Neural crest cell (in vitro differentiated cells): ENCODE results near the gene SCD5. TPM values are rescaled to one million over a fixed set of nuclear protein-coding genes. Genes with fewer than 3 reads are reported as not detected.

ENCODE experiments used
- DNase-seq: peaks from one replicate; pipeline ENCODE4 v3.0.0; 2021; ENCODE audit warnings: low read depth, mixed read lengths, low spot score
- H3K27ac Mint-ChIP-seq: one replicate; pipeline ENCODE4 v1.8.0; 2021; ENCODE audit warnings: mild to moderate bottlenecking, mixed read lengths; ENCODE audit not compliant: unreplicated experiment
- H3K27me3 Mint-ChIP-seq: 2 replicates; pipeline ENCODE4 v1.8.0; 2021; ENCODE audit warnings: low read depth, mild to moderate bottlenecking, mixed read lengths
- H3K36me3 Mint-ChIP-seq: 2 replicates; pipeline ENCODE4 v1.8.0; 2021; ENCODE audit warnings: low read depth, mild to moderate bottlenecking, mixed read lengths
- H3K4me1 Mint-ChIP-seq: 2 replicates; pipeline ENCODE4 v1.8.0; 2021; ENCODE audit warnings: mixed read lengths
- H3K4me3 Mint-ChIP-seq: one replicate; pipeline ENCODE4 v1.8.0; 2021; ENCODE audit warnings: mild to moderate bottlenecking, mixed read lengths
- H3K9me3 Mint-ChIP-seq: 2 replicates; pipeline ENCODE4 v1.8.0; 2021; ENCODE audit warnings: mixed read lengths
- total RNA-seq: library from RNA; stranded (reverse); gene quantifications from 2 replicates; pipeline ENCODE4 v1.2.1, GENCODE V29; 2021
- TF ChIP-seq, protein P1 (sequence below): fragments of 200-600 bp; sonication (generic); conservative IDR thresholded peaks from 2 replicates; pipeline ENCODE4 v1.5.0; 2021; ENCODE audit warnings: antibody characterized with exemption, mild to moderate bottlenecking

The SCD5 gene
- total RNA-seq, 1 donor from 2014 or later, result 40.7 TPM

DNA sequence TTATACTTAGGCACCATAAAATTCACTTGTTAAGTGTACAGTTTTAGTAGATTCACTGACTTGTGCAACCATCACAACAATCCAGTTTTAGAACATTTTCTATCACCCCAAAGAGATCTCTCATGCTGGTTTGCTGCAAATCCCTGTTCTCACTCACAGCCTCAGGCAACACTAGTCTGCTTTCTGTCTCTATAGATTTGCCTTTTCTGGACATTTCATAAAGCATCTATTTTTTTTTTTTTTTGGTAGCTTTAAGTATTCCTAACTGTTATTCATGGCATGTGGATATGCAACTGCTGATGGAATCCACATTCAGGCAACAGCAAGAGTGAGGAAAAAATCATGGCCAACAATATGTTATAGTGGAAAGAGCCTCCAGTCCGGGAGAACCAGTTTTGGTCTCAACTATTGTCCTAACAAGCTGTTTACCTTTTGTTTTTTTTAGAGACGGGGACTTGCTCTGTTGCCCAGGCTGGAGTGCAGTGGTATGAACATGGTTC lies 209.8 kb downstream of the SCD5 start:
- Mint-ChIP-seq H3K27me3 (no peaks in the 10 kb centered on the region), H3K4me3 (no peak overlapping the region), H3K9me3 (no peaks in the 10 kb centered on the region), H3K4me1 (peaks cover 25% of the 10 kb centered on the region), H3K27ac (no peak overlapping the region), H3K36me3 (no peaks in the 10 kb centered on the region)
- DNase-seq, result no peak
- TF ChIP-seq, protein P1, sequence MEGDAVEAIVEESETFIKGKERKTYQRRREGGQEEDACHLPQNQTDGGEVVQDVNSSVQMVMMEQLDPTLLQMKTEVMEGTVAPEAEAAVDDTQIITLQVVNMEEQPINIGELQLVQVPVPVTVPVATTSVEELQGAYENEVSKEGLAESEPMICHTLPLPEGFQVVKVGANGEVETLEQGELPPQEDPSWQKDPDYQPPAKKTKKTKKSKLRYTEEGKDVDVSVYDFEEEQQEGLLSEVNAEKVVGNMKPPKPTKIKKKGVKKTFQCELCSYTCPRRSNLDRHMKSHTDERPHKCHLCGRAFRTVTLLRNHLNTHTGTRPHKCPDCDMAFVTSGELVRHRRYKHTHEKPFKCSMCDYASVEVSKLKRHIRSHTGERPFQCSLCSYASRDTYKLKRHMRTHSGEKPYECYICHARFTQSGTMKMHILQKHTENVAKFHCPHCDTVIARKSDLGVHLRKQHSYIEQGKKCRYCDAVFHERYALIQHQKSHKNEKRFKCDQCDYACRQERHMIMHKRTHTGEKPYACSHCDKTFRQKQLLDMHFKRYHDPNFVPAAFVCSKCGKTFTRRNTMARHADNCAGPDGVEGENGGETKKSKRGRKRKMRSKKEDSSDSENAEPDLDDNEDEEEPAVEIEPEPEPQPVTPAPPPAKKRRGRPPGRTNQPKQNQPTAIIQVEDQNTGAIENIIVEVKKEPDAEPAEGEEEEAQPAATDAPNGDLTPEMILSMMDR, result no peak

DNA sequence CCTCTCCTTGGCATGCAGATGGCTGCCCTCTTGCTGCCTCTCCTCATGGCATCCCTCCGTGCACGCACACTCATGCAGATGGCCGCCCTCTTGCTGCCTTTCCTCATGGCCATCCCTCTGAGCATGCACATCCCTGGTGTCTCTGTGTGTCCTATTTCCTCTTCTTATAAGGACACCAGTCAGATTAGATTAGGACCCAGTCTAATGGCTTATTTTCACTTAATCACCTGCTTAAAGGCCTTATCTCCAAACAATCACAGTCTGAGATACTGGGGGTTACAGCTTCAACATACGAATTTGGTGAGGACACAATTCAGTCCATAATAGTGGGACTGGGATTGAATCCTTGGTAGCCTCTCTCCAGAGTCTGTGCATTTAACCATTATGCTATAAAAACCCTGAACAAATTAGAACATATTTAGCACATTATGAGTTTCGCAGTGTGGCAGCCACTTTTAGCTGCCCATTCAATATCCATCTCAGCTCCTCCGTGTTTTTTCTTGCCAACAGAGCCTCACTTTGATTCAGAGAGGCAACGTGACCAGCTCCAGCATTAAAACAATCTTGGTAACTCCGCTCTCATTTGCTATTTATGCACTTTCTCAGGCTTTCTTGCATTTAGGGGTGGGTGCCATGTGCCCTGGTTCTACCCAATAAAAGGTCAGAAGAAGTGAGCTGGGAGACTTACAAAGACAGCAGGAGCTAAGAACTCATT lies 210.6 kb downstream of the SCD5 start:
- no peak for DNase-seq
- no peak overlapping the region for H3K4me3 Mint-ChIP-seq
- H3K36me3 Mint-ChIP-seq, result no peaks in the 10 kb centered on the region
- no peaks in the 10 kb centered on the region for H3K27me3 Mint-ChIP-seq
- TF ChIP-seq, protein P1, result no peak
- H3K27ac Mint-ChIP-seq, result no peak overlapping the region
- peaks cover 19% of the 10 kb centered on the region for H3K4me1 Mint-ChIP-seq
- no peaks in the 10 kb centered on the region for H3K9me3 Mint-ChIP-seq

DNA sequence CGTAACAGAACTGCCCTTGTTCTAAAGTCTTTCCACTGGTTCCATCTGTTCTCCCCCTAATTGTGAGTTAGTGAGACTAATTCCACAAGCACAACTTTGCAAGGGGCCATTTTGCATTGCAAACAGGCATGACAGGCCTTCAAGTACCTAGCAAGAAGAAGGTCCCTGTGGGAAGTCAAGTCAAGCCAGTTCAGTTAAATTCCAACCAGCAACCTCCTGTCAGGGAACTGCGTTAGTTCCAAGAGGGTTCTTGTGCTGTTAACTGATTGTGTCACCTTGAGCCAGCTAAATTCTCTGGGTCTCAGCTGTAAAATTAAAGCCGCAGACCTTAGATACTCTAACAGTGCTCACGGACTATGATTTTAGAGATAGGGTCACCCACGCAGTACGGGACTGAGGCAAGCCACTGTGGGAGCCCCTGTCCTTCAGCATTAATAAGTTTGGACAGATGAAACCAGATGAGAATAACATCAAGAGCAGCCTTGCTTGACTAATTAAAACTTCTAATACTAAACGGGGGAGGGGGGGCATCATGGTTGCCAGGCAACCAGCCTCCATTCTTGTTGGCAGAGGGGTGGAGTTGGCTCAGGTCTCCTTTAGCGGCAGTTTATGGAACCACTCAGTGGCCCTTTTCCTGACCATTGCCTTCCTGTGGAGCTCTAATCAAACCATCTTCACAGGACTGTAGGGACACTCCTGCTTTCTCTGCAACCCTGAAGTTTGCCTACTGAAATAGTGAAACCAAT lies 212.7 kb downstream of the SCD5 start:
- Mint-ChIP-seq H3K4me3 (no peak overlapping the region), H3K36me3 (no peaks in the 10 kb centered on the region), H3K9me3 (no peaks in the 10 kb centered on the region), H3K4me1 (peaks cover 19% of the 10 kb centered on the region), H3K27me3 (no peaks in the 10 kb centered on the region), H3K27ac (no peak overlapping the region)
- TF ChIP-seq, protein P1, result no peak
- no peak for DNase-seq

DNA sequence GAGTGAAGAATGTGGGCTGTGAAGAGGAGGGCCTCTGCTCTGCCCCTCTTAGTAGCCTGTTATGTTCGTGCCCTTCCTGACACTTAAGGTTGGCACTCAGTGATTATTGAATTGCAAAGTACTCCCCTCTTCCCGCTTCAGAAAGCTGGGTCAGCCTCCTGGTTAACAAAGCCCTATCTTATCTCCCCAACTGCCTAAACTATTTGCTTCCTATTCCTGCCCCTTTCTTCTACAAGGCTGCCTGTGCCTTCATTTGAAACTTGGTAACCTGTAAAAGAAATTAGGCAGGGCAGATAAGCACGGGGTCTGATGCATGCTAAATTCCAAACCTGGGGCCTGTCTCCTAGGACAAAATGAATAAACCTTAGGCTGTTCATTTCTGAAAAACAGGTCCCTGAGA lies 213.7 kb downstream of the SCD5 start:
- H3K27ac Mint-ChIP-seq, result no peak overlapping the region
- peaks cover 19% of the 10 kb centered on the region for H3K4me1 Mint-ChIP-seq
- TF ChIP-seq, protein P1, result no peak
- no peaks in the 10 kb centered on the region for H3K27me3 Mint-ChIP-seq
- no peak for DNase-seq
- no peaks in the 10 kb centered on the region for H3K36me3 Mint-ChIP-seq
- peaks cover 3% of the 10 kb centered on the region for H3K9me3 Mint-ChIP-seq
- H3K4me3 Mint-ChIP-seq, result no peak overlapping the region

DNA sequence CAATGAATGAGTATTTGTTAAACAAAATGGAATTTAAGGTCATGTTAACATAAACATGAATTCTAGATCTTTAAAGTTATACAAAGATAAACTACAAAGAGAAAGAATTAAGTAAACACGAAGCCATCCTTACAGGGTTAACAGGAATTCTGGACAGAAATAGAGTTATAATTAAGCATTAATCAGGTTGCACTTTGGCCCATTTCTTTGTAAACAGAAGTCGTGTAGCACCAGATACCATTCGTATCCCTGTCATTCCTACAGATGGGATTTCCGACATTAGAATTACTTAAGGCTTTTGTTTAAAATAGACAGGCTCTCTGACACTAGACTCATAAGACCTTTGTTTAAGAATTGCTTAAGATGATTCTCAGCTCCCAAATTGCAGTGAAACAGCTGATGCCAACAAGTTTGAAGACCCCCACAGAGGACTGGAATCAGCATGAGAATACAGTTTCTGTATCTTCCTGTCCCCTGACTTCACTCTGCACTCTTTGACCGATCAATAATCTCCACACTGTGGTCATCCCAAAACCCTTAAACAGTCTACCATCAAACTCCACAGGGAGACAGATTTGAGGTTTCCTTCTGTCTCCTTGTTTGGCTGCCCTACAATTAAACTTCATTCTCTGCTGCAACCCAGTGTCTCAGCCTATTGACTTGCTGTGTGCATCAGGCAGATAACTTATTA lies 214.6 kb downstream of the SCD5 start:
- Mint-ChIP-seq H3K36me3 (no peaks in the 10 kb centered on the region), H3K27ac (no peak overlapping the region), H3K27me3 (no peaks in the 10 kb centered on the region), H3K4me1 (peaks cover 19% of the 10 kb centered on the region), H3K4me3 (no peak overlapping the region), H3K9me3 (peaks cover 3% of the 10 kb centered on the region)
- TF ChIP-seq, protein P1, result no peak
- no peak for DNase-seq
